KMS-11 (cell line): ENCODE results near the gene POU2AF2.
"Not testable (repeated sequence)": the region's sequence is repeated elsewhere in the genome, so short reads cannot be mapped to it uniquely, and the experiment has no call there.

Source experiments
- H2AFZ ChIP-seq: fragments of 200-600 bp; sonication (generic); 2 replicates; pipeline ENCODE4 v1.6.1; 2016; ENCODE audit warnings: antibody characterized with exemption, mixed run types, low read depth
- H3K27ac ChIP-seq: fragments of 200-600 bp; sonication (generic); 2 replicates; pipeline ENCODE4 v1.6.1; 2016; ENCODE audit warnings: mild to moderate bottlenecking, mixed run types
- H3K27me3 ChIP-seq: fragments of 200-600 bp; sonication (generic); 2 replicates; pipeline ENCODE4 v1.6.1; 2017; ENCODE audit warnings: mild to moderate bottlenecking, low read depth, mixed run types, moderate library complexity; ENCODE audit not compliant: insufficient read depth
- H3K36me3 ChIP-seq: fragments of 200-600 bp; sonication (generic); 2 replicates; pipeline ENCODE4 v1.6.1; 2017; ENCODE audit warnings: mild to moderate bottlenecking, mixed run types; ENCODE audit not compliant: insufficient read depth
- H3K4me1 ChIP-seq: fragments of 200-600 bp; sonication (generic); 2 replicates; pipeline ENCODE4 v1.6.1; 2016; ENCODE audit warnings: mild to moderate bottlenecking, low read depth, mixed run types; ENCODE audit not compliant: poor library complexity, severe bottlenecking
- H3K4me2 ChIP-seq: fragments of 200-600 bp; sonication (generic); 2 replicates; pipeline ENCODE4 v1.7.0; 2016; ENCODE audit warnings: mild to moderate bottlenecking, mixed run types
- H3K4me3 ChIP-seq: fragments of 200-600 bp; sonication (generic); IDR thresholded peaks from 2 replicates; pipeline ENCODE4 v1.6.1; 2017; ENCODE audit warnings: low read depth, low read length, mixed read lengths; ENCODE audit not compliant: insufficient read depth
- H3K79me2 ChIP-seq: fragments of 200-600 bp; sonication (generic); 2 replicates; pipeline ENCODE4 v1.6.1; 2016; ENCODE audit warnings: low read depth, mixed run types; ENCODE audit not compliant: insufficient read depth
- H3K9ac ChIP-seq: fragments of 200-600 bp; sonication (generic); 2 replicates; pipeline ENCODE4 v1.6.1; 2016; ENCODE audit warnings: mild to moderate bottlenecking, mixed run types
- H4K20me1 ChIP-seq: fragments of 200-600 bp; sonication (generic); 2 replicates; pipeline ENCODE4 v1.6.1; 2016; ENCODE audit warnings: mild to moderate bottlenecking, mixed run types; ENCODE audit not compliant: insufficient read depth
- CTCF ChIP-seq: fragments of 200-600 bp; sonication (generic); conservative IDR thresholded peaks from 2 replicates; pipeline ENCODE4 v1.6.1; 2017; ENCODE audit warnings: low read depth, mild to moderate bottlenecking, antibody characterized with exemption, low read length, moderate library complexity, mixed read lengths

The POU2AF2 gene

GRCh38 chr11:111310088-111310487 is 64.6 kb downstream of the POU2AF2 start:
- TF ChIP-seq CTCF: no peak
- no peak overlapping the region for H3K27ac ChIP-seq
- no peak overlapping the region for H2AFZ ChIP-seq
- no peaks in the 10 kb centered on the region for H3K79me2 ChIP-seq
- no peaks in the 10 kb centered on the region for H4K20me1 ChIP-seq
- no peak overlapping the region for H3K4me2 ChIP-seq
- H3K27me3 ChIP-seq: no peaks in the 10 kb centered on the region
- no peaks in the 10 kb centered on the region for H3K36me3 ChIP-seq
- no peaks in the 10 kb centered on the region for H3K4me1 ChIP-seq
- H3K4me3 ChIP-seq: no peak overlapping the region
- H3K9ac ChIP-seq: no peak overlapping the region

- Histone ChIP-seq H2AFZ (no peak overlapping the region), H3K9ac (no peak overlapping the region), H3K4me2 (no peak overlapping the region), H3K4me3 (no peak overlapping the region), H3K36me3 (no peaks in the 10 kb centered on the region), H4K20me1 (no peaks in the 10 kb centered on the region), H3K4me1 (no peaks in the 10 kb centered on the region), H3K27me3 (no peaks in the 10 kb centered on the region), H3K79me2 (no peaks in the 10 kb centered on the region), H3K27ac (no peak overlapping the region)
- TF ChIP-seq CTCF: no peak
These were observed 65.2 kb downstream of the POU2AF2 start for GRCh38 chr11:111310723-111311122.

- no peaks in the 10 kb centered on the region for H3K4me1 ChIP-seq
- no peak overlapping the region for H3K4me2 ChIP-seq
- H3K36me3 ChIP-seq: no peaks in the 10 kb centered on the region
These were observed 66.6 kb downstream of the POU2AF2 start for GRCh38 chr11:111312076-111312475.

GRCh38 chr11:111319296-111319695 is 73.8 kb downstream of the POU2AF2 start:
- Histone ChIP-seq H3K4me2 (no peak overlapping the region), H3K4me3 (no peak overlapping the region), H2AFZ (no peak overlapping the region), H3K36me3 (no peaks in the 10 kb centered on the region), H3K9ac (no peak overlapping the region), H3K79me2 (no peaks in the 10 kb centered on the region), H3K4me1 (no peaks in the 10 kb centered on the region), H3K27ac (no peak overlapping the region), H3K27me3 (no peaks in the 10 kb centered on the region), H4K20me1 (no peaks in the 10 kb centered on the region)
- TF ChIP-seq CTCF: no peak

More at GRCh38 chr11:111312076-111312475, 66.6 kb downstream of the POU2AF2 start:
- no peak overlapping the region for H3K27ac ChIP-seq
- H4K20me1 ChIP-seq: no peaks in the 10 kb centered on the region
- no peak overlapping the region for H3K9ac ChIP-seq
- H3K4me3 ChIP-seq: no peak overlapping the region
- H2AFZ ChIP-seq: no peak overlapping the region
- no peaks in the 10 kb centered on the region for H3K79me2 ChIP-seq
- TF ChIP-seq CTCF: no peak
- H3K27me3 ChIP-seq: no peaks in the 10 kb centered on the region

GRCh38 chr11:111320199-111320598 is 74.7 kb downstream of the POU2AF2 start:
- not testable (repeated sequence) for H2AFZ ChIP-seq, H3K9ac ChIP-seq, H3K4me2 ChIP-seq, H3K79me2 ChIP-seq, H3K27ac ChIP-seq, H3K27me3 ChIP-seq, H3K4me3 ChIP-seq, H4K20me1 ChIP-seq, H3K4me1 ChIP-seq, H3K36me3 ChIP-seq
